ENCODE measurements around the gene RPL12.
A peak's percentile ranks its signal among the peaks of the same experiment; 100 is the strongest.

- no peak for TF ChIP-seq EZH2phosphoT487 (IDR thresholded peaks at IDR 0.05; ENCODE audit: low read depth, severe bottlenecking, unreplicated experiment)
- peak; percentile 7 for TF ChIP-seq CTCF (IDR thresholded peaks at IDR 0.05; ENCODE audit: poor library complexity)
Observed at GRCh38 chr9:127489471-127490115, 38.4 kb upstream of the RPL12 start.

Measured in hepatocyte (in vitro differentiated cells).